ENCODE measurements around the gene AACS. TPM values are rescaled to one million over a fixed set of nuclear protein-coding genes. Genes with fewer than 3 reads are reported as not detected.
"Not testable (repeated sequence)": the region's sequence is repeated elsewhere in the genome, so short reads cannot be mapped to it uniquely, and the experiment has no call there.

AACS gene
- total RNA-seq, 1 donor from 2014 or later, result 22.6 TPM

DNA sequence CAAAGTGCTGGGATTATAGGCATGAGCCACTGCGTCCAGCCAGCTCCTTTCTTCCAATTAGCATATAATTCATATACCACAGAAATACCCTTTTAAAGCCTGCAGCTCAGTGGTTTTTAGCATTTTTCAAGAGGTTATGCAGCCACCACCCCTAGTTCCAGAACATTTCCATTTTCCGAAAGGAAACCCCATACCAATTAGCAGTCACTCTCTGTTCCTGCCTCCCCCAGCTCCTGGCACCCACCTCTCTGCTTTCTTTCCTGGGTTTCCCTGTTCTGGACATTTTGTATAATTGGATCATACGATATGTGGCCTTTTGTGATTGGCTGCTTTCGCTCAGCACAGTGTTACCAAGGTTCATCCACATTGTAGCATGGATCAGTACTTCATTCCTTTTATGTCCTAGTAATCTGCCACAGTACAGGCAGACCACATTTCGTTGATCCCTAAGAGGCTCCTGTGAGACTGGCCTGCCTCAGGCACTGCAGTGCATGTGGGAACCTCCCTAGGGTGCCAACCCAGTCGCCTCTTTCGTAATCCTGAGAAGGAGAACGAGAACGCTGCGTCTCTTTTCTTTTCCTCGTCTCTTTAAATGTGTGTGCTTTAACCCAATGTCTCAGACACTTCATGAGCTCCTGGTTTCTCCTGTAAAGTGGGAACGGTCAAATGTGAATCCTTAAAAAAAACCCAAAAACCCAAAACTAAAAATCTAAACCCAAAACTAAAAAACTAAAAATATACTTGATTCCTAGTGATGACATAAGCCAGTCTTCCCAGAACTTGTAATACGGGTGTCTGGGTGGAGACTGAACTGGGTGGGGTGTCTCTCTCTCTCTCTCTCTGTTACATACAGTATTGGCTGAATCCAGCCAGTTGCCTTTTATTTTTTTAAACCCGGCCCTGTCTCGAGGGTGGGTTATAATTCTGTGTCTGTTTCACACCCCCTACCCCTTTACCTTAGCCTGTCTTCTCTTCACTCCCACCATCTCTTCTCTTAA is 14.7 kb downstream of the AACS start:
- Mint-ChIP-seq H3K27ac (ENCODE audit: unreplicated experiment) (peak overlapping the region; percentile 94), H3K27me3 (ENCODE audit: low read depth) (no peaks in the 10 kb centered on the region), H3K4me3 (ENCODE audit: unreplicated experiment) (peak overlapping the region; percentile 51), H3K4me1 (ENCODE audit: low read depth) (peaks cover 9% of the 10 kb centered on the region), H3K9me3 (ENCODE audit: low read depth) (no peaks in the 10 kb centered on the region), H3K36me3 (ENCODE audit: low read depth) (peaks cover 23% of the 10 kb centered on the region)
- DNase-seq (ENCODE audit: low spot score), result no peak
- TF ChIP-seq, protein P1, sequence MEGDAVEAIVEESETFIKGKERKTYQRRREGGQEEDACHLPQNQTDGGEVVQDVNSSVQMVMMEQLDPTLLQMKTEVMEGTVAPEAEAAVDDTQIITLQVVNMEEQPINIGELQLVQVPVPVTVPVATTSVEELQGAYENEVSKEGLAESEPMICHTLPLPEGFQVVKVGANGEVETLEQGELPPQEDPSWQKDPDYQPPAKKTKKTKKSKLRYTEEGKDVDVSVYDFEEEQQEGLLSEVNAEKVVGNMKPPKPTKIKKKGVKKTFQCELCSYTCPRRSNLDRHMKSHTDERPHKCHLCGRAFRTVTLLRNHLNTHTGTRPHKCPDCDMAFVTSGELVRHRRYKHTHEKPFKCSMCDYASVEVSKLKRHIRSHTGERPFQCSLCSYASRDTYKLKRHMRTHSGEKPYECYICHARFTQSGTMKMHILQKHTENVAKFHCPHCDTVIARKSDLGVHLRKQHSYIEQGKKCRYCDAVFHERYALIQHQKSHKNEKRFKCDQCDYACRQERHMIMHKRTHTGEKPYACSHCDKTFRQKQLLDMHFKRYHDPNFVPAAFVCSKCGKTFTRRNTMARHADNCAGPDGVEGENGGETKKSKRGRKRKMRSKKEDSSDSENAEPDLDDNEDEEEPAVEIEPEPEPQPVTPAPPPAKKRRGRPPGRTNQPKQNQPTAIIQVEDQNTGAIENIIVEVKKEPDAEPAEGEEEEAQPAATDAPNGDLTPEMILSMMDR (IDR thresholded peaks at IDR 0.05), result no peak

DNA sequence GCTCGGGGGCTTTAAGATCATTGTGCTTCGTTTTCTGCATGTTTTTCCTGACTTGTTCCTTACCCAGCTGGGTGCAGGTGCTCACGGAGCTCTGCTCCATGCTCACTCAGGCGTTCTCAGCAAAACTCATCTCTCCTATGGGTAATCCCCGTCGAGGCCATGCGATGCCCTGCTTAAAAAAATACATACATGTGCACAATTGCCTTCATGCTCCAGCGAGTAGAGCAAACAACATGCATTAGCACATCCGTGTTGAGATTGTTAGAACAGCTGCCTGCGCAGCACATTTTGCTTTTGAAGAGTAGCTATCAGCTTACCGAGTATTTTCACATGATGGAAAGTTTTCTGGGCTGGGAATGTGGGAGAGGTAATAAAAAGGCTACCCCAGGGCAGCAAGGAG is 16.2 kb downstream of the AACS start:
- Mint-ChIP-seq H3K4me3 (ENCODE audit: unreplicated experiment) (no peak overlapping the region), H3K4me1 (ENCODE audit: low read depth) (peaks cover 9% of the 10 kb centered on the region), H3K36me3 (ENCODE audit: low read depth) (peaks cover 26% of the 10 kb centered on the region), H3K27me3 (ENCODE audit: low read depth) (no peaks in the 10 kb centered on the region), H3K9me3 (ENCODE audit: low read depth) (no peaks in the 10 kb centered on the region), H3K27ac (ENCODE audit: unreplicated experiment) (no peak overlapping the region)
- no peak for DNase-seq (ENCODE audit: low spot score)
- TF ChIP-seq, protein P1 (IDR thresholded peaks at IDR 0.05), result no peak

DNA sequence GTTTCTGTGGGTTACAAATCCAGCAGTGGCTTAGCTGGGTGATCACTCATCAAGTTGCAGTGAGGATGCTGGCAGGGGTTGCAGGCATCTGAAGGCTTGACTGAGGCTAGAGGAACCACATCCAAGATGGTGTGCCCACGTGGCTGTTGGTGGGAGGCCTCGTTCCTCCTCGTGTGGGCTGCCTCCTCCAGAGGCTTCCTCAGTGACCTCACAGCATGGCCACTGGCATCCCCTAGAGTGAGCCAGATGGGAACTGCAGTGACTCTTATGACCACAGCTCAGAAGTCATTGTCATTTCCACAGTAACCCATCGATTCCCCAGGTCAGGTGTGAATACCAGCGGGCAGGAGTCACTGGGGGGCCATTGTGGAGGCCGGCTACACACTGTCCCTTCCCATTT is 17.8 kb downstream of the AACS start:
- no peak overlapping the region for H3K27ac Mint-ChIP-seq (ENCODE audit: unreplicated experiment)
- DNase-seq (ENCODE audit: low spot score), result no peak
- no peak overlapping the region for H3K4me3 Mint-ChIP-seq (ENCODE audit: unreplicated experiment)
- H3K9me3 Mint-ChIP-seq (ENCODE audit: low read depth), result no peaks in the 10 kb centered on the region
- H3K36me3 Mint-ChIP-seq (ENCODE audit: low read depth), result peaks cover 26% of the 10 kb centered on the region
- TF ChIP-seq, protein P1 (IDR thresholded peaks at IDR 0.05), result no peak
- H3K4me1 Mint-ChIP-seq (ENCODE audit: low read depth), result peaks cover 9% of the 10 kb centered on the region
- H3K27me3 Mint-ChIP-seq (ENCODE audit: low read depth), result no peaks in the 10 kb centered on the region

DNA sequence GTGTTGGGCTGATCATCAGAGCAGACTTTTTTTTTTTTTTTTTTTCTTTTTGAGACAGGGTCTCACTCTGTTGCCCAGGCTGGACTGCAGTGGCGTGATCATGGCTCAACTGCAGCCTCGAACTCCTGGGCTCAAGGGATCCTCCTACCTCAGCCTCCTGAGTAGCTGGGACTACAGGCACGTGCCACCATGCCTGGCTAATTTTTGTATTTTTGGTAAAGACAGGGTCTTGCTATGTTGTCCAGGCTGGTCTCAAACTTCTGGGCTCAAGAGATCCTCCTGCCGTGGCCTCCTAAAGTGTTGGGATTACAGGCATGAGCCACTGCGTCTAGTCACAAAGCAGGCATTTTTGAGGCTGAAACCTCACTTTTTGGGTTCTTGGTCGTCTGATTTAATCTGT is 23.0 kb downstream of the AACS start:
- not testable (repeated sequence) for H3K27ac Mint-ChIP-seq (ENCODE audit: unreplicated experiment); H3K4me3 Mint-ChIP-seq (ENCODE audit: unreplicated experiment); H3K9me3 Mint-ChIP-seq (ENCODE audit: low read depth); DNase-seq (ENCODE audit: low spot score); H3K4me1 Mint-ChIP-seq (ENCODE audit: low read depth); H3K27me3 Mint-ChIP-seq (ENCODE audit: low read depth)
- H3K36me3 Mint-ChIP-seq (ENCODE audit: low read depth), result peaks cover 28% of the 10 kb centered on the region

DNA sequence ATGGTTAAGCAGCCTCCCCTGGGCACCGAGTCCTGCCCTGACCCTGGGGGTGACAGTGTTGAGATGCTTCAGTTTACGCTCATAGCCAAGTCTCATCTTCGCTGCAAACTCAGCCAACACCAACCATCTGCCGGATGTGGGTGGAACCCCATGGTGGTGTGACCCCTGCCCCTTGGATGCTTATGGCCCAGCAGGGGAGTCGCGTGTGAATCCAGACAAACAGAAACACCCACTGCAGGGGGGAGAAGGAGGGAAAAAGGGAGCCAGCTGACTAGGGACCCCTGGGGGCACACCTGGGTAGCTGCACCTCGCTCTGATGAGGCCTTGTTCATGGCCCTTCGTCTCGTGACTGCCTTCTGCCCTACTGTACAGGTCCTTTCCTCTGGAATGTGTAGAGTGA is 23.8 kb downstream of the AACS start:
- Mint-ChIP-seq H3K9me3 (ENCODE audit: low read depth) (no peaks in the 10 kb centered on the region), H3K27ac (ENCODE audit: unreplicated experiment) (no peak overlapping the region), H3K36me3 (ENCODE audit: low read depth) (peaks cover 28% of the 10 kb centered on the region), H3K27me3 (ENCODE audit: low read depth) (no peaks in the 10 kb centered on the region), H3K4me3 (ENCODE audit: unreplicated experiment) (no peak overlapping the region), H3K4me1 (ENCODE audit: low read depth) (peaks cover 9% of the 10 kb centered on the region)
- DNase-seq (ENCODE audit: low spot score), result no peak
- TF ChIP-seq, protein P1 (IDR thresholded peaks at IDR 0.05), result no peak

Data from chondrocyte (in vitro differentiated cells).